Activated T-helper 2 cell treated with anti-CD3 and anti-CD28 coated beads, Interferon-gamma antibody, Interleukin-2, Interleukin-4, amounts not matched to agents 10 μg/mL and 5 μg/mL and 100 μg/mL, durations not matched to agents 14 hours and 24 hours and 36 hours (primary cell): ENCODE data around the gene NDUFB3. TPM values are rescaled to one million over a fixed set of nuclear protein-coding genes. Genes with fewer than 3 reads are reported as not detected.
A peak's percentile ranks its signal among the peaks of the same experiment; 100 is the strongest.

Source experiments
- DNase-seq: peaks from one replicate; pipeline ENCODE4 v3.0.0; 2021; ENCODE audit warnings: low spot score
- H3K27ac Mint-ChIP-seq: one replicate; pipeline ENCODE4 v1.8.0; 2021; ENCODE audit warnings: mixed read lengths
- H3K27me3 Mint-ChIP-seq: one replicate; pipeline ENCODE4 v1.8.0; 2021; ENCODE audit warnings: low read depth, mixed read lengths
- H3K36me3 Mint-ChIP-seq: one replicate; pipeline ENCODE4 v1.8.0; 2021; ENCODE audit warnings: low read depth, mixed read lengths
- H3K4me1 Mint-ChIP-seq: one replicate; pipeline ENCODE4 v1.8.0; 2021; ENCODE audit warnings: low read depth, mixed read lengths
- H3K4me3 Mint-ChIP-seq: one replicate; pipeline ENCODE4 v1.8.0; 2021; ENCODE audit warnings: low read depth, mild to moderate bottlenecking, moderate library complexity, mixed read lengths
- H3K9me3 Mint-ChIP-seq: one replicate; pipeline ENCODE4 v1.8.0; 2021; ENCODE audit warnings: mixed read lengths
- intact Hi-C: fragments of 100-400 bp; cut with micrococcal nuclease; formaldehyde crosslinking; loops from one replicate; pipeline ENCODE4 v1.15.1; 2023
- total RNA-seq: library from RNA; stranded (reverse); gene quantifications from 2 replicates; pipeline ENCODE4 v1.2.3, GENCODE V29; 2022

NDUFB3 gene
- total RNA-seq, 1 donor from 2014 or later: 125 TPM

- no peak for DNase-seq
- peak overlapping the region; percentile 94 for H3K4me3 Mint-ChIP-seq
- no peaks in the 10 kb centered on the region for H3K27me3 Mint-ChIP-seq
- no peaks in the 10 kb centered on the region for H3K9me3 Mint-ChIP-seq
- intact Hi-C loops: loop anchor here (1.0 to 2.0 kb wide), 2 partner anchors 114 to 406 kb away; no protein-coding TSS in a partner anchor
- H3K36me3 Mint-ChIP-seq: peaks cover 58% of the 10 kb centered on the region
- peaks cover 49% of the 10 kb centered on the region for H3K4me1 Mint-ChIP-seq
- peak overlapping the region; percentile 95 for H3K27ac Mint-ChIP-seq
Measured at GRCh38 chr2:201118961-201119854, 47.4 kb downstream of the NDUFB3 start.

GRCh38 chr2:201122276-201122675, 50.5 kb downstream of the NDUFB3 start:
- peaks cover 60% of the 10 kb centered on the region for H3K4me1 Mint-ChIP-seq
- H3K9me3 Mint-ChIP-seq: no peaks in the 10 kb centered on the region
- H3K4me3 Mint-ChIP-seq: peak overlapping the region; percentile 94
- peak overlapping the region; percentile 74 for H3K27ac Mint-ChIP-seq
- H3K27me3 Mint-ChIP-seq: no peaks in the 10 kb centered on the region
- peaks cover 56% of the 10 kb centered on the region for H3K36me3 Mint-ChIP-seq
- DNase-seq: no peak
- intact Hi-C loops: no loop called here

GRCh38 chr2:201126308-201127151, 54.7 kb downstream of the NDUFB3 start:
- peaks cover 67% of the 10 kb centered on the region for H3K4me1 Mint-ChIP-seq
- no peak for DNase-seq

GRCh38 chr2:201127152-201127511, 55.3 kb downstream of the NDUFB3 start:
- DNase-seq: no peak
- Mint-ChIP-seq H3K36me3 (peaks cover 58% of the 10 kb centered on the region), H3K27me3 (no peaks in the 10 kb centered on the region), H3K9me3 (no peaks in the 10 kb centered on the region), H3K4me3 (peak overlapping the region; percentile 76), H3K4me1 (peaks cover 64% of the 10 kb centered on the region), H3K27ac (peak overlapping the region; percentile 89)
- intact Hi-C loops: loop anchor here (2.0 kb wide), 1 partner anchor 182 kb away; no protein-coding TSS in a partner anchor

More at GRCh38 chr2:201126308-201127151, 54.7 kb downstream of the NDUFB3 start:
- Mint-ChIP-seq H3K27ac (peak overlapping the region; percentile 89), H3K27me3 (no peaks in the 10 kb centered on the region), H3K36me3 (peaks cover 57% of the 10 kb centered on the region), H3K9me3 (no peaks in the 10 kb centered on the region), H3K4me3 (peak overlapping the region; percentile 76)
- intact Hi-C loops: loop anchor here (2.0 kb wide), 1 partner anchor 182 kb away; no protein-coding TSS in a partner anchor

- Mint-ChIP-seq H3K4me3 (peak overlapping the region; percentile 76), H3K4me1 (peaks cover 62% of the 10 kb centered on the region), H3K27ac (peak overlapping the region; percentile 89), H3K27me3 (no peaks in the 10 kb centered on the region), H3K36me3 (peaks cover 58% of the 10 kb centered on the region), H3K9me3 (no peaks in the 10 kb centered on the region)
- no peak for DNase-seq
- intact Hi-C loops: loop anchor here (2.0 kb wide), 1 partner anchor 183 kb away; no protein-coding TSS in a partner anchor
Measured at GRCh38 chr2:201127570-201127969, 55.8 kb downstream of the NDUFB3 start.

- peak overlapping the region; percentile 89 for H3K27ac Mint-ChIP-seq
Measured at GRCh38 chr2:201128033-201128432, 56.2 kb downstream of the NDUFB3 start.

GRCh38 chr2:201128933-201129505, 57.2 kb downstream of the NDUFB3 start:
- peak overlapping the region; percentile 98 for H3K27ac Mint-ChIP-seq
- H3K27me3 Mint-ChIP-seq: no peaks in the 10 kb centered on the region
- peaks cover 59% of the 10 kb centered on the region for H3K36me3 Mint-ChIP-seq
- no peak for DNase-seq
- peak overlapping the region; percentile 90 for H3K4me3 Mint-ChIP-seq
- intact Hi-C loops: loop anchor here (1.0 to 2.0 kb wide), 5 partner anchors 12 to 416 kb away; partner anchors contain the start of genes NIF3L1, ORC2 and PPIL3
- H3K9me3 Mint-ChIP-seq: no peaks in the 10 kb centered on the region
- peaks cover 58% of the 10 kb centered on the region for H3K4me1 Mint-ChIP-seq

More at GRCh38 chr2:201128033-201128432, 56.2 kb downstream of the NDUFB3 start:
- no peak overlapping the region for H3K4me3 Mint-ChIP-seq
- H3K36me3 Mint-ChIP-seq: peaks cover 58% of the 10 kb centered on the region
- no peak for DNase-seq
- intact Hi-C loops: loop anchor here (2.0 kb wide), 4 partner anchors 131 to 415 kb away; partner anchors contain the start of genes NIF3L1, ORC2 and PPIL3
- no peaks in the 10 kb centered on the region for H3K27me3 Mint-ChIP-seq
- H3K4me1 Mint-ChIP-seq: peaks cover 62% of the 10 kb centered on the region
- H3K9me3 Mint-ChIP-seq: no peaks in the 10 kb centered on the region

- Mint-ChIP-seq H3K4me1 (peaks cover 50% of the 10 kb centered on the region), H3K27me3 (no peaks in the 10 kb centered on the region), H3K27ac (peak overlapping the region; percentile 92), H3K9me3 (no peaks in the 10 kb centered on the region), H3K36me3 (peaks cover 62% of the 10 kb centered on the region), H3K4me3 (peak overlapping the region; percentile 90)
- no peak for DNase-seq
- intact Hi-C loops: loop anchor here (2.0 kb wide), 2 partner anchors 20 to 52 kb away; partner anchors contain the start of gene CASP10
Measured at GRCh38 chr2:201130524-201131186, 58.9 kb downstream of the NDUFB3 start.

- peaks cover 76% of the 10 kb centered on the region for H3K36me3 Mint-ChIP-seq
- no peaks in the 10 kb centered on the region for H3K27me3 Mint-ChIP-seq
- intact Hi-C loops: no loop called here
- DNase-seq: no peak
- H3K4me1 Mint-ChIP-seq: peaks cover 42% of the 10 kb centered on the region
- peak overlapping the region; percentile 90 for H3K4me3 Mint-ChIP-seq
- no peaks in the 10 kb centered on the region for H3K9me3 Mint-ChIP-seq
- peak overlapping the region; percentile 78 for H3K27ac Mint-ChIP-seq
Measured at GRCh38 chr2:201132518-201132917, 60.7 kb downstream of the NDUFB3 start.
